ENCODE measurements around the gene NRARP.
"Not testable (repeated sequence)": the region's sequence is repeated elsewhere in the genome, so short reads cannot be mapped to it uniquely, and the experiment has no call there.

Gene NRARP

DNA sequence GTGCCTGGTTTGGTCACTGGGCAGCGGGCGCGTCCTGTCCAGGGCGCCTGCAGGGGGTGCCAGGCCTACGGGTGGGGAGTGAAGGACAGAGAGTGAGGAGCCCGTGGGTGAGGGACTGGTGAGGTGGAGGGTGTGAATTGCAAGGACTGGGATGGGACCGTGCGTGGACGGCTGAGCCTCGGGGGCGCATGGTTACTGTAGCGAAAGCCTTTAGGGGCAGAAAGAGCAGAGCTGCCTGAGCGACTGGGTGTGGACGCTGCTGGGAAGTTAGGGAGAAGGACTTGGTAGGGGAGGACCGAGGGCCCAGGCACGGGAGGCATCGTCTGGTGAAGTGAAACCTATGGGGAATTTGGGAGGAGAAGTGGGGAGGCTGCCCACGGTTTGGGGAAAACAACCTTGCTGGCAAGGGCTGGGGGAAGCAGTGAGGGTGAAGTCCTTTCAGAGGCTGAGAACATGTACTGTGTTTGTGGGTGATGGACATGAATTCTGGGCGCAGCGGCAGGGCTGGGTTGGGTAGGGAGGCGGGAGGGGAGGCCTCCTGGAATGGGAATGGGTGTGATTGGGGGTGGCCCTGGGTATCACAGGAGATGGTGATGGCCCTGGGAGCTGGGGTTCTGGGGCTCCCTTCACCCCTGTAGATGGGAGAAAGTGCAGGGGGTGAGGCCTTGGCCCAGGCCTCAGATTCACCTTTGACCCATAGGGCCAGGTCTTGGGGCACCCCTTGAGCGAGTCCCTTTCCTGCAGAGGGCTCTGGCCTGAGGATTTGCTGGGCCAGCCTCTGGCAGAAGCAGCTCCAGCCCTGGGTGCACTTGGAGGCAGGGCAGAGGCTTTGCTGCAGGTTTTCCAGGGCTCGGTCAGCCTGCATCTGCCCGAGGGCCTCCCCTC, 26.2 kb downstream of the NRARP start:
- no peak for DNase-seq

DNA sequence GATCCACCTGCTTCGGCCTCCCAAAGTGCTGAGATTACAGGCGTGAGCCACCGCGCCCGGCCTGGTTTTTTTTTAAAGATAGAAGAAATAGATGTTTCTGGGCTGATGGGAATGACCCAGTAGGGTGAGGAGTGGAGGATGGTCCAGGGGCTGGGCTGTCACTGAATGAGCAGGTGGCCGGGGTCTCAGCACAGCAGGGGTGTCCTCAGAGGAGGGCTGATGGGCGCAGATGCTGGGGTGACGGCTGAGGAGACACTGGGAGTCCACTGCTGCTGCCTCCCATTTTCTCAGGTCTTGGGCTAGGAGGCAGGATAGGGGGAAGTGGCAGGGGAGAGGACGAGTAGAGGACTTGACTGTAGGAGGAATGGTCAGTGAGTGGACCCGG, 26.9 kb downstream of the NRARP start:
- DNase-seq: no peak

DNA sequence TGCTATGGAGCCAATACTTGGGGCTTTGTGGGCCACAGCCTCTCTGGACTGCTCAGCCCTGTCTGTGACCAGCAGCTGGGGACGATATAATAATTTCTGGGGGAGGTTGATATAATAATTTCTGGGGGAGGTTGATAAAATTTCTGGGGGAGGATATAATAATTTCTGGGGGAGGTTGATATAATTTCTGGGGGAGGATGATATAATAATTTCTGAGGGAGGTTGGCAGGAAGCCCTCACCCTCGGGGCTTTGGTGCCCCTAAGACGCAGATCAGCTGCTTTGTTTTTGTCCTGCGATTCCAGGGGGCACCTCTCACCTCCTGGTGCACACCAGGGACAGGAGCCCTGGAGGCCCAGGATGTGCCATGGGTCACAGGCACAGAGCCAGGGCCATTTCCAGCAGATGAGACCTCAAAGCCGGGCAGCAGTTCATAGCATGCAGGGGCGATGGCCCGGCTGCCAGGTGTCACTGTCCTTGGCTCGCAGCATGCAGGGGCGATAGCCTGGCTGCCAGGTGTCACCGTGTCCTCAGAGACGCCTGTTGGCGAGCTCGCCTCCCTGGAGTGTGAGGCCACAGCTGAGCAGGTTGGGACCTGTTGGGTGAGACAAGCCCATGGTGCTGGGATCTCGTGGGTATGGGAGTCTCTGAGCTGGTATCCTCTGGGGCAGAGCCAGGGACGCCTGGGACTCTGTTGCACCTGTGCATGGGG, 28.3 kb downstream of the NRARP start:
- no peak for DNase-seq

DNA sequence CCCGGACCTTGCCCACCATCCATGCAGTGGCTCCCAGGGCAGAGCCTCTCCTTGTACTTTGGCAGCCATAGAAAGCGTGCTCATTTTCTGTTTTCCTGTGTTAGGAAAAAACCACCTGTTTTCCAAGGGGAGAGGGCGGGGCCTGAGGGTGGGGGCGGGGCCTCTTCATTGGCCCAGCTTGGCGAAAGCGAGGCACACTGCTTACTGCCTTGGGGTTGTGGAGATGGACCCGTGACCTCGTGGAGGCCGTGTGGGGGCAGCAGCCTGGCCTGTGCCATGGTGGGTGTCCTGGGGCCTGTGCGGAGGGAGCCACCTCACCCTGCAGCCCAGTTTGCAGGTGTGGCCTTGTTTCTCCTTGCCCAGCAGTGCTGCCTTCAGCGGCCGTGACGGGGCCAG, 29.0 kb downstream of the NRARP start:
- DNase-seq: no peak

DNA sequence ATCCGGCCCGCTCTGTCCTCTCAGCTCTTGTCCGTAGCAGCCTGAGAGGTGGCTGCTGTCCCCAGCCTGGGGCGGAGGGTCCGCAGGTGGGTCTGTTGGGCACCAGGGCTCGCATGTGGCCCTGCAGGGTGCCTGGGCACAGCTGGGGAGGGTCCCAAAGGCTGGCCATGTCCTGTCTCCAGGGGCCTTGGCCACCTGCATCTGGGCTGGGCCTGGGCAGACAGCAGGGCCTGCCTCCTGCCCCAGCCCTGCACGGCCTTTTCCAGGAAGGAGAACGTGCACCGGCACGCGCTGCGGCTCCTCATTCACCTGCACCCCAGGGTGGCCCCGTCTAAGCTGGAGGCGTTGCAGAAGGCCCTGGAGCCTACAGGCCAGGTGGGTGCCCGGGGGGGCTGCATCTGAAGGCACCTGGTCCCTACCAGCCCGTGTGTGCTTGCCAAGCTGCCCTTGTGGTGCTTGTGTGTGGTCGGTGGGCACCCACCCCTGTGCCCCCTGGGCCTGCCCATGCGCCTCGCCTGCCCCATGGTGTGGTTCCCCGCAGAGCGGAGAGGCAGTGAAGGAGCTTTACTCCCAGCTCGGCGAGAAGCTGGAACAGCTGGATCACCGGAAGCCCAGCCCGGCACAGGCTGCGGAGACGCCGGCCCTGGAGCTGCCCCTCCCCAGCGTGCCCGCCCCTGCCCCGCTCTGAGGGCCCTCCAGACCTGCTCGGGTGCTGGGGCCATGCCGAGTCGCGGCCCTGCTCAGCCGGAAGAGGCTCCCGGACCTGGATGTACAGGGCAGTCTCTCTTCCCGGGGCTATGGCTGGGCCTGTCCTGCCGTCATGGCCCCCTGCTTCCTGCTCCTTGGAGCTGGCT, 29.6 kb downstream of the NRARP start:
- DNase-seq: no peak

DNA sequence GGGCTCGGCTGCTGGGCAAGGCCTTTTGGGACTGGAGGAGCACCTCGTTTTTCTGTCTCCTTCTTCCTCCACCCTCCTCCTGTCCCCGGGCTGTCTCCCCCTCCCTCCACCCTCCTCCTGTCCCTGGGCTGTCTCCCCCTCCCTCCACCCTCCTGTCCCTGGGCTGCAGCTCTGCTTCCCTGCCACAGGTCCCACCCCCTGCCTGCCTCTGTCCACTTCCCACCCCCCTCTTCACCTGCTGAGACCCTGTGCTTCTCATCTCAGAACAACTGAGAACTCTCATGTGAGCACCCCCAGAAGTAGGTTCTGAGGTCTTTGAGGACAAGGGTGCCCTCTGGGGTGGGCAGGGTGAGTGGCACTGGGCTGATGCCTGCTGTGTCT, 30.4 kb downstream of the NRARP start:
- DNase-seq: no peak

DNA sequence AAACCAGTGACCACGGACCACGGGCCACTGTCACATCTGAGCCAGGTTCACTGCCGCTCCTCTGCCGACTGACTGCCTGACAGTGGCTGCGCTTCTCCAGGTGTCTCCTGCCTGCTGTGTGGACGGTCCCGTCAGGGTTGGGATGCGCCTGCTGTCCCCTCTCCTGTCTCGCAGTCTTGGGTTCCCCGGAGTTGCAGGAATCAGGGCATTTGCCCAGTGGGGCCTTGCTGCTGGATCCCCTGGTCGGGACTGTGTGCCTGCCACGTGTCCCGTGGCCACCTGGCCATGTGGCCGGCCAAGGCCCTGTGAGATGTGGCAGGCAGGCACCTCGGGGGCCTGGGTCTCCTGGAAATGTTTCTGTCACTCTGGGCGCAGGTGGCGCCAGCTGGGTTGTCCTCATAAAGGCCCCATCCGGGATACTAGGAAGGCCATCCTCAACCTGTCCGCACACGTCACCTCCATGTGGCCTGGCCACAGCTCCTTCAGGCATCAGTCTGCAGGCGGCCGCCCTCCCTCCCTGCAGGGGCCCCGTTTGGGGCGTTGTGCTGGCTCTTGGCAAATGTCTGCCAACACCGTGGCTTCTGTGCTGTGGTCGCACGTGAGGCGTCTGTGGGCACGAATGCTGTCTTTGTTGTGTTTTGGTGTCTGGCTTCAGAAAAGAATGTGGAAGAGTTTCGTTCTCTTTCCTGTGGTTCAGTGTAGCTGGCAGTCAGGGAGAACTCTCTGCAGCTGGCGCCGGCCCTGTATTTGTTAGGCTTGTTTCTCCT, 31.0 kb downstream of the NRARP start:
- DNase-seq: no peak

DNA sequence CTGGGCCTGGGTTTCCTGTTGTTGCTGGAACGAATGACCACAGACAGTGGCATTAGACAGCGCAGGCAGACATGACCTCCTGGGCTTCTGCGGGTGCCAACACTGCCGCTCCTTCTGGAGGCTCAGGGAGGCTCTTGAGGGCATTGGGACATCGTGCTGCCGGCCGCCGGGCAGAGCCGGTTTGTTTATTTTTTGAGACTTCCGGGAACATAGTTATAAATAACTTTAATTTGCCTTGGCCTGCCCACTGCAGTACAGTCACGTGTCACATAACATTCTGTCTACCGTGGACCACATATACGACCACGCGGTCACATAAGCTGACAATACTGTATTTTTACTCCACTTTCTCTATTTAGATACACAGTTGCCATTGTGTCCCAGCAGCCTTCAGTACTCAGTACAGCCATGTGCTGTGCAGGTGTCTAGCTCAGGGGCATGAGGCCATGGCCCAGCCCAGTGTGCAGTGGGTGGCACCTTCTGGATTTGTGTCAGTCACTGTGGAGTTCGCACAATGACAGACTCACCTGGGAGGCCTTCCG, 32.8 kb downstream of the NRARP start:
- DNase-seq: no peak

DNA sequence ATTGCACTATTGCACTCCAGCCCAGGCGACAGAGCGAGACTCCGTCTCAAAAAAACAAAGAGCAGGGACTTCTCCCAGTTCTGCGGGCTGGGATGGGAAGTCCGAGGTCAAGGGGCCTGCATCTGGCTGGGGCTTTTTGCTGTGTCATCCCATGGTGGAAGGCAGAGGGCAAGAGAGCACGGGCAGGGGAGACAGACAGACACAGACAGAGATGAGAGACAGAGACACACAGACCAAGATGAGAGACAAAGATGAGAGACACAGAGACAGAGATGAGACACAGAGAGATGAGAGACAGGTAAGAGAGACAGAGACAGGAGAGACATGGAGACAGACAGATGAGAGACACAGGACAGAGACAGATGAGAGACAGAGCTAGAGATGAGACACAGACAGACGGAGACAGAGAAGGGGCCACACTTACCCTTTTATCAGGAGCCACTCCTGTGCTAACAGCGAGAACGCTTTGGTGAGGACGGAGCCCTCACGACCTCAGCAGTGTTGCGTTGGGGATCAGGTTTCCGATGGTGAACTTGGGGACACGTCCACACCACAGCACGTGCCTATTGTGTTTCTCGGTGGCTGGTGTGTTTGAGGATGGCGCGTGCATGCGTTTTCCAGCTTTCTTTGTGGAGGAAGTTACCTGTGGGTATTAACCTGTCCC, 33.4 kb downstream of the NRARP start:
- no peak for DNase-seq

DNA sequence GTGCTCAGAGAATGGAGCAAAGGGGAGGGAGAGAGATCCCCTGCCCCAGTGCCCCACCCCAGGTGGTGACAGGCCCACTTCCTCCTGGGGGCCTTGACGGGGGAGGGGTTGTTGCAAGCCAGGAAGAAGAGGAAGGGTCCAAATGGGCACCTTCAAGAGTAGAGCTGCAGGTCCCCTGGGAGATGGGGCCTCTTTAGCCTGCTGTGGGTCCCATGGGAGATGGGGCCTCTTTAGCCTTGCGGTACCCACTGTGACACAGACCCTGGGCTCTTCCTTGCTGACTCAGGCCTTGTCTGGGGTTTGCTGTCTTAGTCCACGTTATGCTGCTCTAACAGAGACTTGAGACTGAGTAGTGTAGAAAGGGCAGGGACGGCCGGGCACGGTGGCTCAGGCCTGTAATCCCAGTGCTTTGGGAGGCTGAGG, 34.1 kb downstream of the NRARP start:
- no peak for DNase-seq

DNA sequence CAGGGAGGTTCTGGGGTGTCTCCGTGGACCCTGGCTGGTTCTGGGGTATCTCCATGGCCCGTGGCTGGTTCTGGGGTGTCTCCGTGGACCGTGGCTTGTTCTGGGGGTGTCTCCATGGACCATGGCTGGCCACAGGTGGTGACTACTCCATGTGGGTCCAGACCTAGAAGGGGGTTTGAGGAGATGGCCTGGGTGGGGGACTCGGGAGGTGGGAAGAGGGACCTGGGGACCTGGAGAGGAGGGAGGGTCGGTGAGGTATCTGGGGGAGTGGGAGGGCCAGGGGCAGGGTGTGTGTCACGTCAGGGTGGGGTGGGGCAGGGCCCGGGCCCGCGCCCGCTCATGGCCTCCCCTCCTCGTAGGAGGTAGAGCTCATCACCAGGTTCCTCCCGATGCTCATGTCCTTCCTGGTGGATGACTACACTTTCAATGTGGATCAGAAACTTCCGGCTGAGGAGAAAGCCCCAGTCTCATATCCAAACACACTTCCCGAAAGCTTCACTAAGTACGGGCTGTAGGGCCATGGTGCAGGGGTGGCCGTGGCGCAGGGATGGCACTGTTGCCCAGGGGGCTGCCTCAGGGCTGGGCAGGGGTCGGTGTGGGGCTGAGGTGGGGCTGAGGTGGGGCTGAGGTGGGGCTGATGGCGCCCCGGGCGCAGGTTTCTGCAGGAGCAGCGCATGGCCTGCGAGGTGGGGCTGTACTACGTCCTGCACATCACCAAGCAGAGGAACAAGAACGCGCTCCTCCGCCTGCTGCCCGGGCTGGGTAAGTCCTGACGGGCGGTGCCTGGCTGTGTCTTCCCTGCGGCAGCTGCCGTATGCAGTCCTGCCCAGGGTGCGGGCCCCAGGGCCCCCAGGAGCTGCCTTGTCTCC, 35.3 kb downstream of the NRARP start:
- DNase-seq: no peak

DNA sequence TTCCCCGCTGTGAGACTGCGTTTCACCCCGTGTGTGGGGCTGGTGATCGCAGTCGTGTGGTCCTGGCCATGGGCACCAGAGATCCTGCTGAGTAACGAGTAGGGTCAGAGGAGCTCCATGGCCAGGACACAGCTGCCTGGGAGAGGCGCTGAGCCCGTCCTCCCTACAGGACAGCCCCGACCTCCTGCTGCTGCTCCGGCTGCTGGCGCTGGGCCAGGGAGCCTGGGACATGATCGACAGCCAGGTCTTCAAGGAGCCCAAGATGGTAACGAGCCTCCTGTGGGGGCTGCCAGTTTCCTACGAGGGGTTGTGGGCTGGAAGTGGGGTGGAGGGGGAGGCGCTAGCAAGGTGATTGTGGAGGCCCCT, 35.9 kb downstream of the NRARP start:
- DNase-seq: no peak

DNA sequence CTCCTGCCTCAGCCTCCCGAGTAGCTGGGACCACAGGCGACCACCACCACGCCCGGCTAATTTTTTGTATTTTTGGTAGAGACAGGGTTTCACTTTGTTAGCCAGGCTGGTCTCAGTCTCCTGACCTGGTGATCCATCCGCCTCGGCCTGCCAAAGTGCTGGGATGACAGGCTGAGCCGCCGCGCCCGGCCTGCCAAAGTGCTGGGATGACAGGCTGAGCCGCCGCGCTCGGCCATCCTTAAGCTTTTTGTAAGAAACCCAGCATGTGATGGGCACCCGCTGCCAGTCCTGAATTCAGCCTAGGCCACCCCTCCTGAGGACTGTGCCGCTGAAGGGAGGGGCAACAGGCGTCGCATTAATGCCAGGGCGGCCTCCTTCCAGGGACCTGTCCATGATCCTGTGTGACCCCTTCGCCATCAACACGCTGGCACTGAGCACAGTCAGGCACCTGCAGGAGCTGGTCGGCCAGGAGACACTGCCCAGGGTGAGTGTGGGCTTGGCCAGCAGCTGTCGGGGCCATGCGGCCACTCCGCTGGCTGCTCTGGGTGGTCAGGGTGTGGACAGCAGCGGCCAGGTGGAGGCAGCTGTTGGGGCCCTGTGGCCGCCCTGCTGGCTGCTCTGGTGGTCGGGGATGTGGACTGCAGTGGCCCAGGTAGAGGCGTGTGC, 36.4 kb downstream of the NRARP start:
- no peak for DNase-seq

DNA sequence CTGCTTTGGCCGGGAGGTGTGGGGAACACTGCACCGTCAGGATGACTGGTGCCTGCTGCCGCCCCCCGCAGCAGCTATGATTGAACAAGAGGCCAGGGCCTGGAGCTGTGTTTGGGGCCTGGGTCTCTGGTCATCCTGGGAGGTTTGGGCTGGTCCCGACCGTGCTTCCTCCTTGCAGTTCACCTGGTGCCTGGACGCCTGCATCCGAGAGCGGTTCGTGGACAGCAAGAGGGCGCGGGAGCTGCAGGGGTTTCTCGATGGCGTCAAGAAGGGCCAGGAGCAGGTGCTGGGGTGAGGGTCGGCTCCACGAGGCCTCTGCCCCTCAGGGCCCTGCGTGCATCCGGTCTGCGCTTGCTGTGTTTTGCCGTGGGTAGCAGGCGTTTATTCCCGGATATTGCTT, 38.0 kb downstream of the NRARP start:
- DNase-seq: no peak

DNA sequence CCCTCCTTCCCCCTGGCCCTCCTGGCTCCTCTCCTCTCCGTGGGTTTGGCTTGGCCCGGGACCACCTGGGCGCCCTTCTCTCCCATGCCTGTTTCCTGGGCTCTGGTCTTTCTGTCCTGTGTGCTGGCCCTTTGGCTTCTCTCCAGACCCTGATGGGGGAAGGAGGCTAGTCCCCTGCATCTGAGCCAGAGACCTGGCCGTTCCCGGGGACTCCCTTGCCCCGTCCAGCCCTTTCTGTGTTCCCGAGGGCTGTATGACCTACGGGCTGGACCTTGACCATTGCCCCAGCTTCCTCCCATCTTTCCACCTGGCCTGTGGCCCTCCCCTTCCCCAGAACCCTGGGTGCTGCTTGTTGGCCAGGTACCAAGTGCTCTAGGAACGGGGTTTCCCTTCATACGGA, 38.6 kb downstream of the NRARP start:
- DNase-seq: no peak

DNA sequence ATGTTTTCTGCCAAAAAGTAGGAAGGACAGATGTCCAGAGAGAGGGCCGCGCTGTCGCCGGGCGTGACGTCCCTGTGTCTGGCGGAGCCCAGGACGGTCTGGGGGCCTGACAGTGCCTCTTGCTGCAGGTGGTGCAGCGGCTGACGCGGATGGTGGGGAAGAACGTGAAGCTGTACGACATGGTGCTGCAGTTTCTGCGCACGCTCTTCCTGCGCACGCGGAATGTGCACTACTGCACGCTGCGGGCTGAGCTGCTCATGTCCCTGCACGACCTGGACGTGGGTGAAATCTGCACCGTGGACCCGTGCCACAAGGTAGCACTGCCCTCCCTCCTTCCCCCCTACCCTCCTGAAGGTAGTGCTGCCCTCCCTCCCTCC, 39.2 kb downstream of the NRARP start:
- no peak for DNase-seq

DNA sequence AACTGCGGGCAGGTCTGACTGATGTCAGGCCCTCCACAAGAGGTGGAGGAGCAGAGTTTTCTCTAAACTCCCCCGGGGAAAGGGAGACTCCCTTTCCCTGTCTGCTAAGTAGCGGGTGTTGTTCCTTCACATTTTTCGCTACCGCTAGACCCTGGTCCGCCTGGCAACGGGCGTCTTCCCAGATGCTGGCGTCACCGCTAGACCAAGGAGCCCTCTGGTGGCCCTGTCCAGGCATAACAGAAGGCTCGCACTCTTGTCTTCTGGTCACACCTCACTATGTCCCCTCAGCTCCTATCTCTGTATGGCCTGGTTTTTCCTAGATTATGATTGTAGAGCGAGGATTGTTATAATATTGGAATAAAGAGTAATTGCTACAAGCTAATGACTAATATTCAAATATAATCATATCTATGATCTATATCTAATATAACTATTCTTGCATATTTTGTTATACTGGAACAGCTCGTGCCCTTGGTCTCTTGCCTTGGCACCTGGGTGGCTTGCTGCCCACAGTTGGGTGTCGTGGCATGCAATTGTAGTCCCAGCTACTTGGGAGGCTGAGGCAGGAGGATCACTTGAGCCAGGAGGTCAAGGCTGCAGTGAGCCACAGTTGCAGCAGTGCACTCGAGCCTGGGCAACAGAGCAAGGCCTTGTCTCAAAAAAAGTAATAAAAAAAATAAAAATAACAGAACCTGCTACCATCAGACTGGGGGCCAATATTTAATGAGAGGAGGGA, 39.7 kb downstream of the NRARP start:
- DNase-seq: not testable (repeated sequence)

DNA sequence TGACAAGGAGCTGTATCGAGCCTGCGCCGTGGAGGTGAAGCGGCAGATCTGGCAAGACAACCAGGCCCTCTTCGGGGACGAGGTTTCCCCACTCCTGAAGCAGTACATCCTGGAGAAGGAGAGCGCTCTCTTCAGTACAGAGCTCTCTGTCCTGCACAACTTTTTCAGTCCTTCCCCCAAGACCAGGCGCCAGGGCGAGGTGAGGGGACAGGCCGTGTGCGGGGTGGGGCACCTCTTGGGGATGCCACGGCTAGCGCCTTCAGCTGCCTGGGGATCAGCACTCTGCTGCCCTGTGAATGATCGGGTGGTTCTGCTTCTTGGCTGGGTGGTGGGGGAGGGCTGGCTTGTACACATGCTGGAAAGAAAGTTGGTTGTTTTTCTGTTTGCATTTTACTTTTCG, 45.2 kb downstream of the NRARP start:
- no peak for DNase-seq

DNA sequence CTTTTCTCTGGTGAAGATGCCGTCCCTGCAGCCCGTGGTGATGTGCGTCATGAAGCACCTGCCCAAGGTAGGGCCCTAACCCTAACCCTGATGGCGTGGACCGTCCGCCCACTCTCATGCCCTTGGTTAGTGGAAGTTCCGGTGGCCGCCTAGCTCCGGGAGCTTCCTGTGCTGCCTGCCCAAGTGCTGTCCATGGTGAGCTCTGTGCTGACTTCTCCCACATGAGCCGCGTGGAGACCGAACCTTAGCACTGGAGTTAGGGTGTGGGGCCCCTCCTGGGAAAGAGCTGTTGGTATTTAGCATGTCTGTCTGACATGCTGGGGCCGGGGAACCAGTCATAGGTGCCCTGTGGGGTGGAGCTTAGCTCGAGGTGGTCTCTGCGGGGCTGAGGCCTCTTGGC, 45.7 kb downstream of the NRARP start:
- no peak for DNase-seq

Measured in midbrain (tissue), 1 donor.